ENCODE measurements around the gene COMMD1.

Gene COMMD1

GRCh38 chr2:61882850-61883249 is 22.6 kb upstream of the COMMD1 start:
- H2AFZ ChIP-seq (ENCODE audit: low read depth, low read length, severe bottlenecking) = no peak overlapping the region
- no peaks in the 10 kb centered on the region for H3K9me2 ChIP-seq (replicated peaks; ENCODE audit: insufficient read depth, low read length)
- H3K4me3 ChIP-seq (ENCODE audit: insufficient read depth, low read length, poor library complexity, severe bottlenecking) = no peak overlapping the region
- peaks cover 28% of the 10 kb centered on the region for H4K20me1 ChIP-seq (ENCODE audit: low read depth, low read length)
- H3K4me2 ChIP-seq (ENCODE audit: low read depth, low read length, poor library complexity, severe bottlenecking) = no peak overlapping the region
- H3K36me3 ChIP-seq (ENCODE audit: low read length) = peaks cover 51% of the 10 kb centered on the region
- H3K9ac ChIP-seq (ENCODE audit: low read length) = no peak overlapping the region
- H3F3A ChIP-seq (ENCODE audit: insufficient read depth) = peaks cover 13% of the 10 kb centered on the region; the same call in 1 of the 2 replicates
- H3K9me3 ChIP-seq (ENCODE audit: insufficient read depth, low read length) = no peaks in the 10 kb centered on the region
- no peak overlapping the region for H3K27ac ChIP-seq (ENCODE audit: low read depth, low read length)
- H3K27me3 ChIP-seq (ENCODE audit: low read length) = no peaks in the 10 kb centered on the region
- peaks cover 43% of the 10 kb centered on the region for H3K79me2 ChIP-seq (ENCODE audit: insufficient read depth, low read length)
- TF ChIP-seq EZH2phosphoT487 (conservative IDR thresholded peaks at IDR 0.05; ENCODE audit: low read length) = no peak
- TF ChIP-seq, protein P1, sequence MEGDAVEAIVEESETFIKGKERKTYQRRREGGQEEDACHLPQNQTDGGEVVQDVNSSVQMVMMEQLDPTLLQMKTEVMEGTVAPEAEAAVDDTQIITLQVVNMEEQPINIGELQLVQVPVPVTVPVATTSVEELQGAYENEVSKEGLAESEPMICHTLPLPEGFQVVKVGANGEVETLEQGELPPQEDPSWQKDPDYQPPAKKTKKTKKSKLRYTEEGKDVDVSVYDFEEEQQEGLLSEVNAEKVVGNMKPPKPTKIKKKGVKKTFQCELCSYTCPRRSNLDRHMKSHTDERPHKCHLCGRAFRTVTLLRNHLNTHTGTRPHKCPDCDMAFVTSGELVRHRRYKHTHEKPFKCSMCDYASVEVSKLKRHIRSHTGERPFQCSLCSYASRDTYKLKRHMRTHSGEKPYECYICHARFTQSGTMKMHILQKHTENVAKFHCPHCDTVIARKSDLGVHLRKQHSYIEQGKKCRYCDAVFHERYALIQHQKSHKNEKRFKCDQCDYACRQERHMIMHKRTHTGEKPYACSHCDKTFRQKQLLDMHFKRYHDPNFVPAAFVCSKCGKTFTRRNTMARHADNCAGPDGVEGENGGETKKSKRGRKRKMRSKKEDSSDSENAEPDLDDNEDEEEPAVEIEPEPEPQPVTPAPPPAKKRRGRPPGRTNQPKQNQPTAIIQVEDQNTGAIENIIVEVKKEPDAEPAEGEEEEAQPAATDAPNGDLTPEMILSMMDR (IDR thresholded peaks at IDR 0.05; ENCODE audit: insufficient read depth, low read length, poor library complexity, severe bottlenecking) = no peak

GRCh38 chr2:61885896-61886603 is 19.4 kb upstream of the COMMD1 start:
- Histone ChIP-seq H3K27ac (ENCODE audit: low read depth, low read length) (no peak overlapping the region), H3K4me2 (ENCODE audit: low read depth, low read length, poor library complexity, severe bottlenecking) (peak overlapping the region; percentile 81), H2AFZ (ENCODE audit: low read depth, low read length, severe bottlenecking) (no peak overlapping the region), H3K9ac (ENCODE audit: low read length) (no peak overlapping the region), H3K9me3 (ENCODE audit: insufficient read depth, low read length) (no peaks in the 10 kb centered on the region), H3F3A (ENCODE audit: insufficient read depth) (peaks cover 6% of the 10 kb centered on the region; the same call in 1 of the 2 replicates), H3K27me3 (ENCODE audit: low read length) (no peaks in the 10 kb centered on the region), H3K9me2 (replicated peaks; ENCODE audit: insufficient read depth, low read length) (no peaks in the 10 kb centered on the region), H3K36me3 (ENCODE audit: low read length) (peaks cover 27% of the 10 kb centered on the region), H3K4me3 (ENCODE audit: insufficient read depth, low read length, poor library complexity, severe bottlenecking) (no peak overlapping the region), H3K79me2 (ENCODE audit: insufficient read depth, low read length) (peaks cover 44% of the 10 kb centered on the region), H4K20me1 (ENCODE audit: low read depth, low read length) (peaks cover 24% of the 10 kb centered on the region; the same call in 1 of the 2 replicates)
- no peak for TF ChIP-seq EZH2phosphoT487 (conservative IDR thresholded peaks at IDR 0.05; ENCODE audit: low read length)
- TF ChIP-seq, protein P1 (IDR thresholded peaks at IDR 0.05; ENCODE audit: insufficient read depth, low read length, poor library complexity, severe bottlenecking) = no peak

GRCh38 chr2:61887717-61888266 is 17.7 kb upstream of the COMMD1 start:
- Histone ChIP-seq H3K4me2 (ENCODE audit: low read depth, low read length, poor library complexity, severe bottlenecking) (peak overlapping the region; percentile 81), H3K9me3 (ENCODE audit: insufficient read depth, low read length) (no peaks in the 10 kb centered on the region), H3K27me3 (ENCODE audit: low read length) (no peaks in the 10 kb centered on the region), H3K9ac (ENCODE audit: low read length) (peak overlapping the region; percentile 89), H3K27ac (ENCODE audit: low read depth, low read length) (peak overlapping the region; percentile 85), H3F3A (ENCODE audit: insufficient read depth) (peaks cover 6% of the 10 kb centered on the region; the same call in 1 of the 2 replicates), H3K36me3 (ENCODE audit: low read length) (peaks cover 18% of the 10 kb centered on the region), H3K9me2 (replicated peaks; ENCODE audit: insufficient read depth, low read length) (no peaks in the 10 kb centered on the region), H3K4me3 (ENCODE audit: insufficient read depth, low read length, poor library complexity, severe bottlenecking) (peak overlapping the region; percentile 100), H2AFZ (ENCODE audit: low read depth, low read length, severe bottlenecking) (peak overlapping the region; percentile 64), H4K20me1 (ENCODE audit: low read depth, low read length) (peaks cover 24% of the 10 kb centered on the region; the same call in 1 of the 2 replicates), H3K79me2 (ENCODE audit: insufficient read depth, low read length) (peaks cover 44% of the 10 kb centered on the region)
- TF ChIP-seq EZH2phosphoT487 (conservative IDR thresholded peaks at IDR 0.05; ENCODE audit: low read length) = no peak
- TF ChIP-seq, protein P1 (IDR thresholded peaks at IDR 0.05; ENCODE audit: insufficient read depth, low read length, poor library complexity, severe bottlenecking) = no peak

All from SU-DHL-6 (cell line).